Stimulated activated CD4-positive, alpha-beta T cell treated with anti-CD3 and anti-CD28 coated beads, Interleukin-12 subunit alpha, Interleukin-12 subunit beta, amount 100 ng/mL, for 48 hours (primary cell): ENCODE data around the gene DNASE1.

Experiments
- DNase-seq, 3 donors: peaks; one replicate each; pipeline ENCODE4 v3.0.0-alpha.2; 2020; ENCODE audit warnings: low read depth in 2 of 3, low spot score in 1 of 3

The DNASE1 gene

DNA sequence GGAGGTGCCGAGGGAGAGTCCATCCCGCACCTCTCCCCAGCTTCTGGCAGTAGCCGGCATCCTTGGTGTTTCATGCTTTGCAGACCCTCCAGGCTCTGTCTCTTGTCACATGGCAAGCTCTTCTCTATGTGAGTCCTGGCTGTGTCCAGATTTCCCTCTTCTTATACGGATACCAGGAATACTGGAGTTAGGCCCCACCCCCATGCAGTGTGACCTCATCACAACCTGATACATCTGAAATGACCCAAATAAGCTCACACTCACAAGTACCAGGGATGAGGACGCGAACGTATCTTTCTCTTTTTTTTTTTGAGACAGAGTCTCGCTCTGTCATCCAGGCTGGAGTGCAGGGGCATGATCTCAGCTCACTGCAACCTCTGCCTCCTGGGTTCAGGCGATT lies 39.6 kb downstream of the DNASE1 start:
- no peak for DNase-seq

DNA sequence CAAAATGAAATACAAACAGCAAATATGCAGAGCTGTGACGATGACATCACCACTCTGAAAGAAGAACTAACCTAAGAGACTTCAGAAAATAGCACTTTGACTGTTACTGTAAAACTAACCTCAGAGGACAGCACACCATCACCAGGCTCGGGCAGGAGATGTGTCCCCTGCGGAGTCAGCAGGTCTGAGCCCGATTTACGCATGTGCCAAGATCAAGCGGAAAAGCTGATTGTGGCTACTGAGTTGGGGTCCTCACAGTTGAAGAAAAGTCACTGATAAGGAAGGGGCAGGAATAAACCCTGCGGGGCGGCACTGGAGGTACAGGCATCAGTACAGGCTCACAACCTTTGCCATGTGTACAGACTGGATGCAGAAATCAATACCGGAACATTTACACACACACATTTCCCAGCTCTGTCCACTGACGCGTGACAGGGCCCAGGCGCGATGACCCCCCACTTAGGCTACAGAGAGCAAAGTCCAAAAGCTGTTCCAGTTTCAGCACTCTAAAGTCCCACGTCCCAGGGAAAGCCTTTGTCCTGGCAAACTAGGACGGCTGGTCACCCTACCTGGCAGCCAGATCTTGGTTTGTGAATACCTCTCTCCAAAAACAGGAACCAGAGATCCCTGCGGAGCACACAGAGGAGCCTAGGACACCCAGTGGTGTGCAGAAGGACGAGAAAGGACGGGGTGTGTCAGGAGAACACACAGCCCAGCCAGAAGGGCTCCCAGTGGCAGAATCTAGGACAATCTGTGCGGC lies 41.3 kb downstream of the DNASE1 start:
- DNase-seq = no peak

DNA sequence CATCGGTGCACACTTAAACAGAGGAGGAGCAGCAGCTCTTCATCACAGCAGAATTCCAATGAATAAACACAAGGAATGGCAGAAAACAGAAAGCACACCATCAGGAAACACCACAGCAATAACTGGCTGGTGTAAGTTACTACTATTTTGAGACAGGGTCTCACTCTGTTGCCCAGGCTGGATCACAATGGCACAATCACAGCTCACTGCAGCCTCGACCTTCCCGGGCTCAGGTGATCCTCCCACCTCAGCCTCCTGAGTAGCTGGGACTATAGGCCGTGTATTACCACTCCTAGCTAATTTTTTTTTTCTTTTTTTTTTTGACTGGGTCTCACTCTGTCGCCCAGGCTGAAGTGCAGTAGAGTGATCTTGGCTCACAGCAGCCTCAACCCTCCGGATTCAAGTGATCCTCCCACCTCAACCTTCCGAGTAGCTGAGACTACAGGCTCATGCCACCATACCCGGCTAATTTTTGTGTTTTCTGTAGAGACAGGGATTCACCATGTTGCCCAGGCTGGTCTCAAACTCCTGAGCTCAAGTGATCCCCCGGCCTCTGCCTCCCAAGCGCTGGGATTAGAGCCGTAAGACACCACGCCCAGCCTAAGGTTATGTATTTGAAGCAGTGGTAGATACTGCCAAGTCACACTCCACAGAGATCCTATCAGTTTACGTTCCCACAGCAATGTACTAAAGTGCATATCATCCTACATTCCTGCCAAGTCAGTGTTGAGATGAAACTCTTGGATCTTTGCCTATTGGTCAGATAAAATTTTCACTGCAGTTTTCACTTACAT lies 42.1 kb downstream of the DNASE1 start:
- DNase-seq = no peak

DNA sequence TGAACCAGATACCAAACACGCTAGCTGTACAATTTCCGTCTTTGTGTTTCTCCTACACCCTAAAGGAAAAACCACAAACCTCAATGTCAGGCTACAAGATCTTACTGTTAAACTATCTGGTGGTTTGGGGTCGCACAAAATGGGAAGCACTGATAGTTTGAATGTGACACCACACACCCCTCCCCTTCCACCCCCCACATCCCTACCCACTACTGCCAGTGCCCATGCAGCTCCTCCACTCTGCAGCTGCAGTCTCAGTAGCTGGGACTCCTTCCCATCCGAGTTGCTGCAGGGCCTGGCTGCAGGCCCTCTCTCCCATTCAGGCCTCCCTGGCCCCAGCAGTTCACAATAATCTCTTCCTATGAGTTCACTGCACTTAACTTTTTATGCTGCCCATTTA lies 44.5 kb downstream of the DNASE1 start:
- DNase-seq = no peak

DNA sequence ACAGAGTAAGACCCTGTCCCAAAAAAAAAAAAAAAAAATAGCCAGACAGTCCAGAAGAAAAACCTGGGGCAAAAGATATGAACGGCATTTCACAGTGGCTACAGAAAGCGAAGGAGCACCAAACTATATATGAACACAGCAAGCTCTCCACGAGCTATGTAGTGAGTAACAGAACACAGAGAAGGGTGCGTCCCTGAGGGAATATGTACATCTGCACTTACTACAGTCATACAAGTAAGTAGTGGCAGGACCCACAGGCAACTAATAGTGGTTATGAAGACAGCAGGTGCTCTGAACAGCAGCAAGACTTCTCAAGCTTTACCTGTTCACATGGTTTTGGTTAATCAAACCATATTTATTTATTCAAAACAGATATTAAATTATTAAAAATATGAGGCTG lies 47.0 kb downstream of the DNASE1 start:
- DNase-seq = no peak

DNA sequence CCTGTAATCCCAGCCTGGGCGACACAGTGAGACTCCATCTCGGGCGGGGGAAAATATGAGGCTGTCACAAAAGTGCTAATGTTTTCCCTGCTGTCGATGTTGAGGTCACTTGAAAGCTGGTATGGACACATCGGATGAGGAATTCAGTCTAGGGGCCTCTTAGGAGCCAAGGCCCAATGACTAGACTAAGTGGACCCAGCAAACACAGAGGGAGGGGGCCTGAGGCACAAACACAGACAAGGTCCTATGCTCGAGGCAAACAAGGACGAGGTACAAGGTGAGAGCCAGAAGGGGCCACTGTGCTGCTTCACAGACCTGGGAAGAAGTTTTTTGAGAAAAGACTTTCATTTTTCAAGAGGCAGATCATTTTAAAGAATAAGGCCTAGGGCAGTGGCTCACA lies 47.6 kb downstream of the DNASE1 start:
- no peak for DNase-seq

DNA sequence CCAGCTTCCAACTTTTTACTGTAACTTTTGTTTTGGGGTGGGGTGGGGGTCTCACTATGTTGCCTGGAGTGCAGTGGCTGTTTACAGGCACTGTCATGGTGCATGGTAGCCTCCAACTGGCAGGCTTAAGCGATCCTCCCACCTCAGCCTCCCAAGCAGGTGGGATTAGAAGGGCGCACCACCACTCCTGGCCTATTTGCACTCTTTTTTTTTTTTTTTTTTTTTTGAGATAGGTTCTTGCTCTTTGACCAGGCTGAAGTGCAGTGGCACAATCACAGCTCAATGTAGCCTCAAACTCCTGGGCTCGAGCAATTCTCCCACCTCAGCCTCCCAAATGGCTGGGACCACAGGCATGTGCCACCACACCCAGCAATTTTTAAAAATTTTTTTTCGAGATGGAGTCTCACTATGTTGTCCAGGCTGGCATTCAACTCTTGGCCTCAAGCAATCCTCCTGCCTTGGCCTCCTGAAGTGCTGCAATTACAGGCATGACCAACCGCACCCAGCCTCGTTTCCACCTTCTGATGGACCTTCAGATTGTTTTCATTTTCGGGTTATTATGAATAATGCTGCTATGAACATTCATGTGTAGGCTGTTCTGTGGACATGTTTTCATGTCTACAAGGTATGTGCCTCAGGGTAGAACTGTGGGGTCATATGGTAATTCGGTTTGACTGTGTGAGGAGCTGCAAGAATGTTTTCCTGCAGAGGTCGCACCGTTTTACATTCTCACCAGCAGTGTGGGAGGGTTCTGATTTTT lies 51.9 kb downstream of the DNASE1 start:
- no peak for DNase-seq
